Heart left ventricle (tissue), 16 donors: ENCODE measurements around the gene PLEKHN1. TPM values are rescaled to one million over a fixed set of nuclear protein-coding genes. Genes with fewer than 3 reads are reported as not detected.
A peak's percentile ranks its signal among the peaks of the same experiment; 100 is the strongest.

ENCODE experiments used
- ATAC-seq, 4 donors: fragments of 200-7000 bp; cut with Tn5 transposase; one replicate each; pipeline ENCODE4 v1.9.1; 2020 to 2022; ENCODE audit warnings: moderate library complexity in 4 of 4, mild to moderate bottlenecking in 3 of 4, moderate number of reproducible peaks in 1 of 4
- DNase-seq, 5 donors: peaks; one replicate each; pipeline ENCODE4 v3.0.0-alpha.2; 2020
- H3K27ac ChIP-seq, 12 donors: fragments of 200-600 bp; sonication (generic) in 4 of 12; one replicate each; pipeline versions ENCODE4 v1.5.0 to v1.8.0; 2016 to 2022; ENCODE audit warnings: mild to moderate bottlenecking in 2 of 12
- H3K27me3 ChIP-seq, 9 donors: fragments of 200-600 bp; sonication (generic) in 2 of 9; one replicate each; pipeline versions ENCODE4 v1.5.1 to v1.8.0; 2016 to 2022; ENCODE audit warnings: mild to moderate bottlenecking in 3 of 9
- H3K36me3 ChIP-seq, 9 donors: fragments of 200-600 bp; sonication (generic) in 2 of 9; one replicate each; pipeline versions ENCODE4 v1.5.0 to v1.8.0; 2018 to 2022; ENCODE audit warnings: mild to moderate bottlenecking in 2 of 9
- H3K4me1 ChIP-seq, 12 donors: fragments of 200-600 bp; sonication (generic) in 4 of 12; one replicate each; pipeline versions ENCODE4 v1.5.0 to v1.8.0; 2016 to 2022; ENCODE audit warnings: mild to moderate bottlenecking in 3 of 12
- H3K4me3 ChIP-seq, 12 donors: fragments of 200-600 bp; sonication (generic) in 4 of 12; one replicate each; pipeline versions ENCODE4 v1.5.0 to v1.8.0; 2017 to 2022; ENCODE audit warnings: mild to moderate bottlenecking in 9 of 12, moderate library complexity in 4 of 12
- H3K9me3 ChIP-seq, 12 donors: fragments of 200-600 bp; sonication (generic) in 4 of 12; one replicate each; pipeline versions ENCODE4 v1.5.0 to v1.8.0; 2016 to 2022; ENCODE audit warnings: mild to moderate bottlenecking in 1 of 12
- POLR2A ChIP-seq, 2 donors: fragments of 450-650 bp; IDR thresholded peaks; one replicate each; pipeline ENCODE4 v1.6.1; 2017; ENCODE audit warnings: antibody characterized with exemption in 2 of 2, mild to moderate bottlenecking in 2 of 2, moderate library complexity in 2 of 2
- WGBS, 4 donors: extraction: QIAGEN DNeasy Blood & Tissue Kit in 2 of 4; methylation state at CpG; one replicate each; pipeline versions ENCODE4 v1.1.5 to v1.1.7; 2013 to 2018; 5-methylcytosine and 5-hydroxymethylcytosine counted together
- intact Hi-C, 10 donors: fragments of 100-400 bp; cut with DNase I; formaldehyde crosslinking; loops; one replicate each; pipeline versions ENCODE4 v1.11.1 to v1.14.2; 2022
- polyA plus RNA-seq, 2 donors: library from polyadenylated mRNA; stranded (reverse); fragments of 200-250 nt; gene quantifications; one replicate each; pipeline ENCODE4 v1.2.3, GENCODE V29; 2013
- total RNA-seq, 9 donors: library from RNA; depleted of rRNA in 2 of 9; stranded (reverse); fragments of >200 nt in 2 of 9; fragmentation: NEBNext Ultra II Directional in 3 of 9; extraction: Animal tissue kit (Norgen Biotek cat#: 25700) in 3 of 9; gene quantifications; one replicate each; pipeline versions ENCODE4 v1.1.0 to v1.2.4, GENCODE V29; 2016 to 2023
- TF ChIP-seq, protein P1 (sequence below), 12 donors: fragments of 200-600 bp; sonication (generic) in 4 of 12; IDR thresholded peaks; one replicate each; pipeline versions ENCODE4 v1.5.0 to v1.8.0; 2018 to 2022; ENCODE audit warnings: antibody characterized with exemption in 12 of 12, mild to moderate bottlenecking in 5 of 12
- donor health status: ischemic (EF 13 %, LVEDD 7.1; RV severe dilation, severe dysfunction).
- donor health status: healthy with polysubstance abuse.
- donor health status: DM: no; HTN: yes; CAD: no.
- donor health status: DM: no; HTN: no; CAD: no.
- donor health status: ischemic (EF 25% LVEDD 6.9; RV normal size, moderate dysfunction).
- donor health status: ischemic (EF 25% LVEDD 5.7; RV mildly dilated, moderate dysfunction).
- donor health status: healthy.
- donor health status: DM: yes; HTN: yes; CAD: no.
- donor health status: ischemic (EF 35%, LVEDD 5.7; RV mildly dilated, moderate dysfunction).
- donor health status: nonischemic (EF 11% LVEDD 7.7; RV severe dilation, severe dysfunction).
- donor health status: DM: yes; HTN: yes; CAD: no.
- donor health status: PGD.
- donor health status: ischemic (EF 29% LVEDD 5.4; RV normal size, mild dysfunction).
- donor health status: nonischemic (EF 23%, LVEDD 6.1; RV moderate dilation, normal function).

The PLEKHN1 gene
- total and polyA plus RNA-seq, 11 donors: 0.15 to 0.63 (median 0.26) TPM; not detected in 7

DNA sequence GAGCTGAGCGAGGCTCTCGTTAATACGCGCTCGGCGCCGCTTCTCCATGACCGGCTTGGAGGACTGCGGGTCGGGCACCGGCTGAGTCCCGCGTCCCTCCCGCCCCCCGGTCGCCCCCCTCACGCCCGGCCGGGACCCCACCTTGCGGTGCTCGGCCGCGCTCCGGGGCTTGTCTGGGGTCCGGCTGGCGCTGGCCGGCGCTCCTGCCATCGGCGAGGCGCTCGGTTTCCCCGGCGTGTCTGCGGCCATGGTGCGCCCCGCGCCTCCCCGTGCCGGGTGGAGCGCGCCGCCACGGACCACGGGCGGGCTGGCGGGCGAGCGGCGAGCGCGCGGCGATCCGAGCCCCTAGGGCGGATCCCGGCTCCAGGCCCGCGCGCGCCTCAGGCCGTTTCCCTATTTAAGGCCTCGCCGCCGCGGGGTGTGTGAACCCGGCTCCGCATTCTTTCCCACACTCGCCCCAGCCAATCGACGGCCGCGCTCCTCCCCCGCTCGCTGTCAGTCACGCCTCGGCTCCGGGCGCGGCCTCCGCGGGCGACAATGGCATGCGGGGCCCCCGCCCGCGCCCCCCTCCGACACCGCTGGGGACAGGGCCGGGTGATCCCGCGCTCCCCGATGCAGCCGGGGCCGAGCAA, 33.6 kb downstream of the PLEKHN1 start, which contains the start of gene HES4:
Gene HES4 (minus strand): TSS at position 373 of the 632 bp plus-strand sequence. CDS start 124 bp downstream, at position 249.
- intact Hi-C loops: loop anchor here in 1 of 10 donors (2.0 to 5.0 kb wide), 3 partner anchors 15 to 93 kb away; partner anchors contain the start of gene PERM1
- H3K4me1 ChIP-seq: peaks cover 0 to 51% (median 28%) of the 10 kb centered on the region in 12 donors
- TF ChIP-seq, protein P1, sequence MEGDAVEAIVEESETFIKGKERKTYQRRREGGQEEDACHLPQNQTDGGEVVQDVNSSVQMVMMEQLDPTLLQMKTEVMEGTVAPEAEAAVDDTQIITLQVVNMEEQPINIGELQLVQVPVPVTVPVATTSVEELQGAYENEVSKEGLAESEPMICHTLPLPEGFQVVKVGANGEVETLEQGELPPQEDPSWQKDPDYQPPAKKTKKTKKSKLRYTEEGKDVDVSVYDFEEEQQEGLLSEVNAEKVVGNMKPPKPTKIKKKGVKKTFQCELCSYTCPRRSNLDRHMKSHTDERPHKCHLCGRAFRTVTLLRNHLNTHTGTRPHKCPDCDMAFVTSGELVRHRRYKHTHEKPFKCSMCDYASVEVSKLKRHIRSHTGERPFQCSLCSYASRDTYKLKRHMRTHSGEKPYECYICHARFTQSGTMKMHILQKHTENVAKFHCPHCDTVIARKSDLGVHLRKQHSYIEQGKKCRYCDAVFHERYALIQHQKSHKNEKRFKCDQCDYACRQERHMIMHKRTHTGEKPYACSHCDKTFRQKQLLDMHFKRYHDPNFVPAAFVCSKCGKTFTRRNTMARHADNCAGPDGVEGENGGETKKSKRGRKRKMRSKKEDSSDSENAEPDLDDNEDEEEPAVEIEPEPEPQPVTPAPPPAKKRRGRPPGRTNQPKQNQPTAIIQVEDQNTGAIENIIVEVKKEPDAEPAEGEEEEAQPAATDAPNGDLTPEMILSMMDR (IDR thresholded peaks at IDR 0.05): no peak
- TF ChIP-seq POLR2A (IDR thresholded peaks at IDR 0.05): peak; percentile 85 to 98
- peaks cover 0 to 69% (median 0%) of the 10 kb centered on the region in 9 donors for H3K27me3 ChIP-seq
- 0 to 2% (median 1%) methylated on average over 44 to 95 of the region's 95 CpGs; no CpG with 5 or more reads in 1 of the 4 donors for WGBS, 4 donors
- no peaks in the 10 kb centered on the region for H3K9me3 ChIP-seq
- DNase-seq: peak; percentile 95 to 96 (median 96)
- peak; percentile 66 to 84 (median 81) for ATAC-seq
- peak within 1 kb of the TSS; percentile 96 to 100 (median 100) for H3K27ac ChIP-seq
- peaks cover 0 to 7% (median 0%) of the 10 kb centered on the region in 9 donors for H3K36me3 ChIP-seq
- H3K4me3 ChIP-seq: peak within 1 kb of the TSS; percentile 51 to 93 (median 79)

DNA sequence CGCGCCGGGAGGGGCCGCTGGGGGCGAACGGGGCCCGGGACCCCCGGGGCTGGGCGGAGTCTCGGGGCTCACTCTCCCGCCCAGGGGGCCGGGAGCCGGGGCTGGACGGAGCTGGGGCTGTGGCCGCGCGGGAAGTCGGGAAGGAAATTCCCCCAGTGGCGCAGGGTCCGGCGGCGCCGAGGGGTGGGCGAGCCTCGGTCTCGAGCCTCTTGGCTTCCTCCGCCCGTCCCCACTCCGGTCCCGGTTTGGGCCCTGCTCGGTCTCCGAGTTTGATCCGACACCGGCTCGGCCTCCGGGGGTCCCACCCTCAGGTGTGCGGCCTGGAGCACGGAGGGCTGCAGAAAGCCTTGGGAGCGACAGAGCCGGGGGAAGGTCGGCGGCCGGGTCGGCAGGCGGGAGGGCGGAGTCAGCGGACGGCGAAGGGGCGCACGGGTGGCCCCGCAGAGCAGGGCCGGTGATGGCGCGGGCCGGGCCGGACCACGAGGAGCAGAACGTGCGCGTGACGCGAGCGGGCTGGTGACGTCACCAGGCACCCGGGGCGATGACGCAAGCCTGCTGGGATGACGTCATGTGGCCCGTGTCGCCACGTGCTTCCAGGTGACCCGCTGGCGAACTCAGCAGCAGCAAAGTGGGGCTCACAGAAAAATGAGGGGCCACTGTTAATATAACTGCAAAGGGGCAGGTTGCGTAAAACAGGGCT, 34.2 kb downstream of the PLEKHN1 start:
- no peaks in the 10 kb centered on the region for H3K9me3 ChIP-seq
- intact Hi-C loops: loop anchor here in 1 of 10 donors (2.0 kb wide), 2 partner anchors 14 to 18 kb away; partner anchors contain the start of gene PERM1
- TF ChIP-seq POLR2A (IDR thresholded peaks at IDR 0.05): no peak
- TF ChIP-seq, protein P1 (IDR thresholded peaks at IDR 0.05): no peak
- H3K27me3 ChIP-seq: peaks cover 0 to 70% (median 0%) of the 10 kb centered on the region in 9 donors
- H3K4me3 ChIP-seq: peak overlapping the region; percentile 51 to 93 (median 79)
- ATAC-seq (peak; percentile 24 to 66 (median 58)), DNase-seq (peak; percentile 78 to 89 (median 85))
- peaks cover 7 to 58% (median 34%) of the 10 kb centered on the region in 12 donors for H3K4me1 ChIP-seq
- peaks cover 0 to 7% (median 0%) of the 10 kb centered on the region in 9 donors for H3K36me3 ChIP-seq
- WGBS, 4 donors: 0 to 1% (median 1%) methylated on average over 51 to 75 of the region's 75 CpGs
- peak overlapping the region; percentile 96 to 100 (median 100) for H3K27ac ChIP-seq

- intact Hi-C loops: loop anchor here in 1 of 10 donors (2.0 kb wide), 2 partner anchors 14 to 18 kb away; partner anchors contain the start of gene PERM1
- DNase-seq: peak in 4 of 5 donors; percentile 40 to 63 (median 41)
- no peak for TF ChIP-seq POLR2A (IDR thresholded peaks at IDR 0.05)
- TF ChIP-seq, protein P1 (IDR thresholded peaks at IDR 0.05): no peak
- ATAC-seq: no peak
- no peaks in the 10 kb centered on the region for H3K9me3 ChIP-seq
- 1 to 2% (median 1%) methylated on average over 23 to 58 of the region's 58 CpGs for WGBS, 4 donors
- H3K4me1 ChIP-seq: peaks cover 10 to 65% (median 41%) of the 10 kb centered on the region in 12 donors
- H3K4me3 ChIP-seq: peak overlapping the region; percentile 51 to 93 (median 79)
- peaks cover 0 to 73% (median 0%) of the 10 kb centered on the region in 9 donors for H3K27me3 ChIP-seq
- H3K27ac ChIP-seq: peak overlapping the region; percentile 96 to 100 (median 100)
- peaks cover 0 to 7% (median 0%) of the 10 kb centered on the region in 9 donors for H3K36me3 ChIP-seq
Observed at GRCh38 chr1:1001057-1001783, 34.9 kb downstream of the PLEKHN1 start.
